Measurements from ENCODE around the gene DHDH. TPM values are rescaled to one million over a fixed set of nuclear protein-coding genes. Genes with fewer than 3 reads are reported as not detected.
A peak's percentile ranks its signal among the peaks of the same experiment; 100 is the strongest.

Gene DHDH
- total and polyA plus RNA-seq, 2 of the 13 experiments (the other 11 are each of a cell fraction or from before 2014, with no cell fraction given) = 0.13 to 0.91 TPM

- 0 out of 2 replicates have a peak, but pooled peaks have one; percentile 40 for TF ChIP-seq TRAFD1 (CRISPR knock-in tag; IDR thresholded peaks at IDR 0.05; ENCODE audit: borderline replicate concordance)
- TF ChIP-seq MYNN (CRISPR knock-in tag; IDR thresholded peaks at IDR 0.05; ENCODE audit: low read depth) = no peak; the same call in 1 of the 2 replicates
- TF ChIP-seq MAZ (IDR thresholded peaks at IDR 0.05; ENCODE audit: borderline replicate concordance, low read depth, low read length) = no peak
- peak; percentile 80; the same call in 1 of the 2 replicates for TF ChIP-seq MAZ (CRISPR knock-in tag; IDR thresholded peaks at IDR 0.05; ENCODE audit: low read depth)
- no peak for TF ChIP-seq ZNF773 (CRISPR knock-in tag; IDR thresholded peaks at IDR 0.05; ENCODE audit: borderline replicate concordance)
- TF ChIP-seq ZNF737 (CRISPR knock-in tag; IDR thresholded peaks at IDR 0.05; ENCODE audit: borderline replicate concordance) = no peak
- no peak for TF ChIP-seq ZBTB10 (CRISPR knock-in tag; IDR thresholded peaks at IDR 0.05; ENCODE audit: borderline replicate concordance)
- TF ChIP-seq NR2F1 (CRISPR knock-in tag; IDR thresholded peaks at IDR 0.05) = peak in 1 of 2 experiments; percentile 57; a peak in 2 of 4 replicates
- 0 out of 2 replicates have a peak, but pooled peaks have one; percentile 14 for TF ChIP-seq KDM3A (CRISPR knock-in tag; IDR thresholded peaks at IDR 0.05; ENCODE audit: low read depth)
- no peak for TF ChIP-seq MED13 (CRISPR knock-in tag; IDR thresholded peaks at IDR 0.05)
- TF ChIP-seq ZNF552 (CRISPR knock-in tag; IDR thresholded peaks at IDR 0.05; ENCODE audit: borderline replicate concordance) = no peak
- no peak for TF ChIP-seq ZNF850 (CRISPR knock-in tag; conservative IDR thresholded peaks at IDR 0.05)
- TF ChIP-seq ZSCAN25 (CRISPR knock-in tag; IDR thresholded peaks at IDR 0.05) = peak; percentile 70; the same call in 1 of the 2 replicates
- no peak for TF ChIP-seq ZNF619 (CRISPR knock-in tag; IDR thresholded peaks at IDR 0.05)
- peak; percentile 50; the same call in 1 of the 2 replicates for TF ChIP-seq ESRRA (CRISPR knock-in tag; IDR thresholded peaks at IDR 0.05; ENCODE audit: low read depth)
- TF ChIP-seq ZNF12 (CRISPR knock-in tag; IDR thresholded peaks at IDR 0.05) = no peak
- no peak for TF ChIP-seq ZKSCAN8 (CRISPR knock-in tag; IDR thresholded peaks at IDR 0.05; ENCODE audit: borderline replicate concordance)
- peak; percentile 82; the same call in 1 of the 3 replicates for TF ChIP-seq MXI1 (IDR thresholded peaks at IDR 0.05; ENCODE audit: borderline replicate concordance, low read depth, low read length)
- TF ChIP-seq LRRFIP1 (CRISPR knock-in tag; conservative IDR thresholded peaks at IDR 0.05) = no peak
- TF ChIP-seq ELK4 (CRISPR knock-in tag; IDR thresholded peaks at IDR 0.05; ENCODE audit: borderline replicate concordance) = no peak
These were observed 21.3 kb downstream of the DHDH start, which contains the start of gene BAX (continued) for GRCh38 chr19:48954595-48955307.
